ENCODE data around the gene SEPTIN1.
"Not testable (repeated sequence)": the region's sequence is repeated elsewhere in the genome, so short reads cannot be mapped to it uniquely, and the experiment has no call there.

Gene SEPTIN1

GRCh38 chr16:30357715-30358576 lies 24.4 kb downstream of the SEPTIN1 start:
- DNase-seq (ENCODE audit: low read depth), result no peak

DNA sequence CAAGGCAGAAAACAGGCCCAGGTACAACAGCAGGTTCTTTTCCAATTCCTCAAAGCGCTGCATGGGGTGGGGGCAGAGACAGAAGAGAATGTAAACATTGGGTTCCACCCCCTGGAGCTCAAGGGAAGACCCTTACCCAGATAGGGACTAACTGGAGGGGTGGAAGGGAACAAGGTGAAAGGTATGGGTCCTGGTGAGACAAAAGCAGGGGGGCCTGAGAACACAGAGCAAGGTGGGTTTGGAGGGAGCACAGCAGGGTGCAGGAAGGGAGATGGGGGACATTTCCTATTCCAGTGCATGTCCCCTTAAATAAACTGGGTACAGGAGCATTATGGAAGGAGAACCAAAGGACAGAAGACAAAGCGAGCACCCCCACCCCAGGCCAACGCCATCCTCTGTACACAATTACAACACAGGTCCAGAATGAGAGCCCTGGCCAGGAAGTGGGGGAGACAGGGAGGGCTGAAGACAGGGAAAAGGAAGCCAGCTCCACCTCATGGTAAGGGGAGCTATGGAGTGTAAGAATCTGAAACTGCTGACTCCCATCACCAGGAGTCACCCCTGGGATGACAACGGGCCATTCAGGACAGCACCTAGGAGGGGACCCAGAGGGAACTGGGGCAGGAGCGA lies 25.2 kb downstream of the SEPTIN1 start:
- DNase-seq (ENCODE audit: low read depth), result no peak

DNA sequence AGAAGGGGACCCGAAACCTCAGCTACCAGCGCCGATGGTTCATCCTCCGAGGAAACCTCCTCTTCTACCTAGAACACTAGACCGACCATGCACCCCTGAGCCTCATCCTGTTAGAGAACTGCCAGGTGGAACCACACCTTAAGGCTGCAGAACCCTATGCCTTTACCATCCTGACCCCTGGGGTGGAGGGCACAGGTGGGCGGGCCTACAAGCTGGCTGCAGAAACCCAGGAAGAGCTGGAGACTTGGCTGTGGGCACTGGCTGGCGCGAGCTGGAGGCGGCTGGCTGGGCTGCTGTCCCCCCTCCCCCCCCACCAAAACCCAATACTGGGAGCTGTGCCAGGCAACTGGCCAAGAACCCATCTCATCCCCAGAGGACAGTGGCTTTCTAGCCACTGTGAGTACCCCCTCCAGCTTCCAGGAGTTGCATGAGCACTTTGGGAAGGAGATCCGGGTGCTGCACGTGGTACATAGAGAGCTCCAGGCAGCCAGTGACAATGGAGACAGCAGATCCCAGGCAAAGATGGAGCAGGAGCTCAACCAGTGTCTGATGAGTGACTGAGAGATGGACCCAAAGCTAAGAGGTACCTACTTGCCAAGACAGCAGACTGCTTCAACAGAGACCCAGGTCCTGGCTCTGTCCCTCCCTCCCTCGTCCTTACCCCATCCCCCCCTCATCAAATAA lies 25.8 kb downstream of the SEPTIN1 start:
- DNase-seq (ENCODE audit: low read depth), result no peak

GRCh38 chr16:30355954-30356308 lies 26.4 kb downstream of the SEPTIN1 start:
- DNase-seq (ENCODE audit: low read depth), result no peak

DNA sequence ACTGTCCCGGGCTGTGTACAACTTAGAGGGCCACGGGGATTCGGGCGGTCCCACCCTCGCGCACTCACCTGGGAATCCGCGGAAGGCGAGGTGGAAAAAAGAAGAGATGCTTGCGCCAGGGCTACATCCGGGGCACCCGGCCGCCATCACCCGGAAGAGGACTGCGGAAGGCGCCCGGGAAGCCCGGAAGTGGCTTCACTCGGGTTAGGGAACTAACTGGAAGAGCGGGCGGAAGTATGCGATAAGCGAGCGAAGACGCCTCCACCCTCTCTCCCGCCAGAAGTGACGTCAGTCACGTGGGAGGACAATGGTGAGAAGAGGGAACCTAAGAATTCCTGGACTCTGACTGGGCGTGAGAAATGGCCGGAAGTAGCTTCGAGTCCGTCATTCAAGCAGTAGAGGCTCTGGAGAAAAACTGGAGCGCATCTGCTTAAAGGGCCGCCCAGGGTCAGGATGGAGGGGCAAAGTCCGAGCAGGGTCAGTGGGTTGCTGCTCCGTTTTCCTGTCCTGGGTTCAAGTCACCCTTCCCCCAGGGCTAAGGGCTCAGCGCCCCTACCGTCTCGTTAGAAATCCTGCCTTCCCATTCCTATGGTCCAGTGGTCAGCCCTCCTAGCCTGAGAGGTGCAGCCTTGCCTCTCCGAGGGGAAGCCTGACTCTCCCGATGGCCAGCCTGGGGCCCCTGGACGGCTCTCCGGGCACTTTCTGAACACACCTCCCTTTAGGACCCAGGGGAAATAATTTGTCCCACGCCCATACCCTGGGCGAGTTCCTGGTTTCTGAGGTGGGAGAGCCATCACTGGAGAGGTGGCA lies 27.0 kb downstream of the SEPTIN1 start, which contains the start of gene CD2BP2:
Gene CD2BP2 (minus strand): TSS at position 165 of the 810 bp plus-strand sequence. CDS start 627 bp downstream, outside the sequence.
- DNase-seq (ENCODE audit: low read depth), result peak; percentile 69

DNA sequence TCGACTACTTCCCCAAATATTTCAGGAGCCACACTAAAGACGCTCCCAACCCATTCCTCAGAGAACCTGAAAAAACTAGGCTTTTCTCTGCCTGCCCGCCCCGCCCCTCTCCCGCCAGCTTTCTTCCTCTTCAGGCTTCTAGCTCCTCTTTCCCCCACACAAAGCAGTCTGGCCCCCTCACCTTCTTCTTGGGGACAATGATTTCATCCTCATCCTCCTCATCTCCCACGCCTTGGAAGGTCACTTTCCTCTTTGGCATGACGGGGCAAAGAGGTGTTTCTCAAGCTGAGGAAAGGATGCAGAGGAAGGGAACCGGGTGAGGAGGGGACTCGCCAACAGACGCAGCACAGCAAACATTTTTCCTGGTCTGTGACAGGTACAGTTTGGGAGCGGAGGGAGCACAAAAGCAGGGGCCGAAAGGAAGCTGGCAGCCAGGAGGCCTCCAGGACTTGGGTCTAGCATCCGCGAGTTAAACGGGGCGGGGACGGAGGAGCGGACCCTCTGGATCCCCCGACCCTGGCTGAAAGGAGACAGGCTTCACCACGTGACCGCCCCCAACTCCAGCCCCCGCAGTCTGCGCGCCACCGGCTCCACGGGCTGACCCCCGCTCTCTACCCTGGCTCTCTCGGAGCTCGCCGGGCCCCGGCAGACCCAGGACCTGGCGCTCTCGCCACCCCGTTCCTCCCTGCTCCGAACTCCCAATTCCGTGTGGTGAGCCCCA lies 27.8 kb downstream of the SEPTIN1 start:
- DNase-seq (ENCODE audit: low read depth), result no peak

DNA sequence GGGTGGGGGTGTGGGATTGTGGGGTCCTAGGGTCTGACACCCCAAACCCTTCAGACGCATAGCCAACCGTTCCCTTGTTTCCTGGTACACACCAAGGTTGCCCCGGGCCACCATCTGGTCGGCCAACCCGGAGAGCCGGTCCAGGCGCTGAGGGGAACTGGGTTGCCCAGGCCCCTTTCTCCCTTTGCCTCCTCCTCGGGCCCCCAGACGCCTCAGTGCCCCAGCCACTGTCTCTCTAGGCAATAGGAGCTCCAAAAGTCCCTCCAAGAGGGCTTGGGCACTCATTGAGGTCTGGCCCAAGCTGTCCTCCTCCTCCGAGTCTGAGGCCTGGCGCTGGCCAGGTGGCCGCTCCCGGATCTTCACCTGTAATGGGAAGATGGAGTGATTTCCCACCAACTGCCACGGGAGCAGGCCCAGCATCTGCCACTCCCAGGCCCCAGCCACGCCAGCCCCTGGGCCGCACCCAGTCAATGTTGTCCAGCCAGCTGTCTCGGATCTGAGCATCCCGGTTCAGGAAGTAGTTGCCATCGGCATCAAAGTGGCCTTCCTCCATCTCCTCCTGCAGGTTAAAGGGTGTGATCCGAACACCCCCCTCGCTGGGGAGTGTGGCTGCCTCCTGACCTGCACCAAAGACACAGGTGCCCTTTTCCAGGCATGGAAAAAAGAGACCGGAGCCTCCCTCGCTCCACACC lies 28.8 kb downstream of the SEPTIN1 start:
- no peak for DNase-seq (ENCODE audit: low read depth)

DNA sequence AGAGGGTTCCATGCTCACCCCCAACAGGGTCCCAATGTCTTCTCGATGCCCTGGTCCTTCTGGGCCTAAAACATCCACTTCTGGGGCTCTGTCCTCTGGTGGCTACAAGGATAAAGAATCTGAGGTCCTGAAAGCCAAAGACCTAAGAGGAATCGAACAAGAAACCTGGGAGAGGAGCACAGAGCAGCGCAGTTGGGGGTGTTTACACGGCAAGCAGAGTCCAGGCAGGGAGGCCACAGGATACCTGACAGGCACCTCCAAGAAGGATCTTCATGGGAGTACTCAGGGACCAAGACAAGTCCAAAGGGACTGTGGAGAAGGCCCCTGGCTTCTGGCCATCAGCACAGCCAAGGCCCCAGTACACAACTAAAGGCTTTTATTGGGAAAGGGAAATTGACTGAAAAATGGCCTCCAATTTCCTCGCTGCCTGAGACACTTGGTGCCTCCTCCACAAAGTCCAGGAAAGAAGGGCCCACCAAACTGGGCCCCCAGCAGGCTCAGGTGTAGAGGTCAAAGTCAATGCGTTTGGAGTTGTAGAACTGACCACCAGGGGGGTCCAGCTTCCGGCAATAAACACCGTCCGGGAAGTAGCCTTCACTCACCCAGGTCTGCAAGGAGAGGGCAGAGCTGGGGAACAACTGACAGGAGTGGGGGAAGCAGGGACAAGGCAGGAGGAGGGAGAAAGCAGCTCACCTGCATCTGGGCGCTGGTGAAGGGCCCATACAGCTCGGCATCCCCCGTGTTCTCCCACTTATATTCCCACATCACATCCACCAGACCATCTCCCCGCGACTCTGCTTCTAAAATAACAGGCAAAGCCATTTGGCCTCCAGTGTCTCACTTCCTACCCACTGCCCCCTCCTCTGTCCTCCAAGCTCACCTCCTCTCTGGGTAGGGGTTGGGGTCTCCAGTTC lies 29.6 kb downstream of the SEPTIN1 start:
- DNase-seq (ENCODE audit: low read depth), result no peak

- DNase-seq (ENCODE audit: low read depth), result no peak
Observed at GRCh38 chr16:30351586-30352419, 30.6 kb downstream of the SEPTIN1 start.

- DNase-seq (ENCODE audit: low read depth), result no peak
Observed at GRCh38 chr16:30351001-30351441, 31.3 kb downstream of the SEPTIN1 start.

DNA sequence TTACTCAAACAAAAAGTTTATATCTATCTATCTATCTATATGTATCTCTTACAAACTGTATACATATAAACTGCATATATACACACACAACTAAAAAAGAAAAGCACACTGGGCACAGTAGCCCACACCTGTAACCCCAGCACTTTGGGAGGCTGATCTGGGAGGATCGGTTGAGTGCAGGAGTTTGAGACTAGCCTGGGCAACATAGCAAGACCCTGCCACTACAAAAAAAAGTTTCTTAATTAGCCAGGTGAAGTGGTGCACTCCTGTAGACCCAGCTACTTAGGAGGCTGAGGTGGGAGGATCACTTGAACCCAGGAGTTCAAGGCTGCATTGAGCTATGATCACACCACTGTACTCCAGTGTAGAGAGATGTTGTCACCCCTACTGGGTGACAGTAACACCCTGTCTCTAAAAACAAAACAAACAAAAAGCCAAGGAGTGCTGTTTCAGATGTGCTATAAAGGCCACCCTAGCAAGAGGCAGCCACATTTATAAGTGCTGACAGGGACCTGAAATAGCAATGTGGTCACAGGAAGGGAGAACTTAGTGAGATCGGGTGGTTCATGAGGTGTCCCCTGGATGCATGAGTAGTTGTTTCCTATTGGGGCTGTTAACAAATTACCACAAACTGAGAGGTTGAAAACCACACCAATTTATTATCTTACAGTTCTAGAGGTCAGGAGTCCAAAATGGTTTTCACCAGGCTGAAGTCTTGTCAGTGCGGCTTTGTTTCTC lies 32.1 kb downstream of the SEPTIN1 start:
- DNase-seq (ENCODE audit: low read depth), result no peak

DNA sequence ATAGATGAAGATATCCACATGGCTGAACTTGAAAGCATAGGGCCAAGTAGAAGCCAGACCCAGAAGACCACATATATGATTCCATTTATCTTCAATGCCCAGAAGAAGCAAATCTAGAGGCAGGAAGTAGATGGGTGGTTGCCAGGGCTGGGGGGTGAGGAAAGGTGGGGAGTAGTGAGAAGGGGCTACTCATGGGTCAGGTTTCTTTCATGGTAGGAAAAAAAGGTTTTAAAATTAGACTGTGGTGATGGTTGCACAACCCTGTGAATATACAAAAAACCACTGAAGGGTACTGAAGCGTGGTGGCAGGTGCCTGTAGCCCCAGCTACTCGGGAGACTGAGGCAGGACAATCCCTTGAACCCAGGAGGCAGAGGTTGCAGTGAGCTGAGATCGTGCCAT lies 32.7 kb downstream of the SEPTIN1 start:
- no peak for DNase-seq (ENCODE audit: low read depth)

- DNase-seq (ENCODE audit: low read depth), result no peak
Observed at GRCh38 chr16:30348929-30349328, 33.4 kb downstream of the SEPTIN1 start.

GRCh38 chr16:30348113-30348512 lies 34.2 kb downstream of the SEPTIN1 start:
- no peak for DNase-seq (ENCODE audit: low read depth)

GRCh38 chr16:30346286-30346685 lies 36.1 kb downstream of the SEPTIN1 start:
- DNase-seq (ENCODE audit: low read depth), result no peak

- DNase-seq (ENCODE audit: low read depth), result not testable (repeated sequence)
Observed at GRCh38 chr16:30343491-30343820, 38.9 kb downstream of the SEPTIN1 start.

GRCh38 chr16:30342751-30343490 lies 39.4 kb downstream of the SEPTIN1 start:
- no peak for DNase-seq (ENCODE audit: low read depth)

All from stimulated activated CD8-positive, alpha-beta memory T cell treated with anti-CD3 and anti-CD28 coated beads, Interleukin-15, amount 100 ng/mL, for 1 hour (primary cell).